H1 (cell line): ENCODE data around the gene ASS1. TPM values are rescaled to one million over a fixed set of nuclear protein-coding genes. Genes with fewer than 3 reads are reported as not detected.

Experiments used
- ASH2L ChIP-seq: fragments of 200-600, 300-600 bp; sonication (generic); IDR thresholded peaks from one replicate; pipeline ENCODE4 v1.7.1; 2017; ENCODE audit warnings: low read length
- CHD2 ChIP-seq: IDR thresholded peaks from 2 replicates; pipeline ENCODE4 v1.6.1; 2012; ENCODE audit warnings: low read length, improper control_type of control experiment
- CREB1 ChIP-seq: IDR thresholded peaks from 2 replicates; pipeline ENCODE4 v1.6.1; 2012; ENCODE audit warnings: inconsistent platforms
- KDM1A ChIP-seq: fragments of 200-600, 300-600 bp; sonication (generic); IDR thresholded peaks from 2 replicates; pipeline ENCODE4 v1.7.1; 2016; ENCODE audit warnings: mild to moderate bottlenecking, low read length, borderline replicate concordance
- NRF1 ChIP-seq: IDR thresholded peaks from 2 replicates; pipeline ENCODE4 v1.6.1; 2011; ENCODE audit warnings: mild to moderate bottlenecking, low read depth, low read length, improper control_type of control experiment
- SIN3A ChIP-seq, 2 experiments: IDR thresholded peaks in 1 of 2; conservative IDR thresholded peaks in 1 of 2; 2 replicates each; pipeline ENCODE4 v1.6.1; 2011 to 2012; ENCODE audit warnings: low read length in 2 of 2, improper control_type of control experiment in 1 of 2, low read depth in 1 of 2, mild to moderate bottlenecking in 1 of 2
- SP2 ChIP-seq: IDR thresholded peaks from 2 replicates; pipeline ENCODE4 v1.6.1; 2012; ENCODE audit warnings: mild to moderate bottlenecking, low read length, inconsistent platforms
- polyA plus RNA-seq, 7 experiments: library from polyadenylated mRNA; depleted of rRNA in 3 of 7; stranded (reverse) in 5 of 7; unstranded in 2 of 7; fragments of >200 nt in 5 of 7; fragments of 200-250 nt in 2 of 7; gene quantifications; 1 replicate in 5 of 7; 2 replicates in 1 of 7; 4 replicates in 1 of 7; pipeline versions ENCODE4 v1.2.1 to v1.2.3, GENCODE V29; 2011 to 2013; ENCODE audit warnings: missing spikeins in 2 of 7, mixed read lengths in 2 of 7
- total RNA-seq: library from RNA; stranded (reverse); fragmentation: NEBNext Ultra II Directional; extraction: Animal tissue kit (Norgen Biotek cat#: 25700); gene quantifications from 2 replicates; pipeline ENCODE4 v1.2.1, GENCODE V29; 2021
- TF ChIP-seq, protein P1 (sequence below): fragments of 300-600 bp; sonication (generic); IDR thresholded peaks from 2 replicates; pipeline ENCODE4 v1.7.1; 2012; ENCODE audit warnings: low read length, moderate library complexity, mild to moderate bottlenecking, inconsistent platforms; ENCODE audit not compliant: insufficient replicate concordance
- TF ChIP-seq, protein P2 (sequence below), 3 experiments: IDR thresholded peaks; 1 replicate in 2 of 3; 2 replicates in 1 of 3; pipeline versions ENCODE4 v1.5.1 to v1.6.1; 2011; ENCODE audit warnings: low read length in 3 of 3, mild to moderate bottlenecking in 3 of 3, inconsistent platforms in 2 of 3, low read depth in 1 of 3, moderate library complexity in 1 of 3; ENCODE audit not compliant: insufficient read depth in 1 of 3; ENCODE audit errors: control extremely low read depth in 1 of 3

ASS1 gene
- total and polyA plus RNA-seq, 2 of the 8 experiments (the other 6 are each of a cell fraction or from before 2014, with no cell fraction given): 108 to 296 TPM

DNA sequence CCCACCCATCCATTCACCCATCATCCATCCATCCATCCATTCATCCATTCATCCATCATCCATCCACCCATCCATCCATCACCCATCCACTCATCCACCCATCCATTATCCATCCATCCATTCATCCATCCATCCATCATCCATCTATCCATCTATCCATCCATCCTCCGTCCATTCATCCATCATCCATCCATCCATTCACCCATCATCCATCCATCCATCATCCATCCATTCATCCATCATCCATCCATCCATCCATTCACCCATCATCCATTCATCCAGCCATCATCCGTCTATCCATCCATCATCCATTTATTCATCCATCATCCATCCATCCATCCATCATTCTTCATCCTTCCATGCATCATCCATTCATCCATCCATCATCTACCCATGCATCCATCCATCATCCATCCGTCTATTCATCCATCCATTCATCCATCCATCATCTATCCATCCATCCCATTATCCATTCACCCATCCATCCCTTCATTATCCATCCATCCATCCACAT is 10.1 kb downstream of the ASS1 start (continued):
- TF ChIP-seq, protein P1, sequence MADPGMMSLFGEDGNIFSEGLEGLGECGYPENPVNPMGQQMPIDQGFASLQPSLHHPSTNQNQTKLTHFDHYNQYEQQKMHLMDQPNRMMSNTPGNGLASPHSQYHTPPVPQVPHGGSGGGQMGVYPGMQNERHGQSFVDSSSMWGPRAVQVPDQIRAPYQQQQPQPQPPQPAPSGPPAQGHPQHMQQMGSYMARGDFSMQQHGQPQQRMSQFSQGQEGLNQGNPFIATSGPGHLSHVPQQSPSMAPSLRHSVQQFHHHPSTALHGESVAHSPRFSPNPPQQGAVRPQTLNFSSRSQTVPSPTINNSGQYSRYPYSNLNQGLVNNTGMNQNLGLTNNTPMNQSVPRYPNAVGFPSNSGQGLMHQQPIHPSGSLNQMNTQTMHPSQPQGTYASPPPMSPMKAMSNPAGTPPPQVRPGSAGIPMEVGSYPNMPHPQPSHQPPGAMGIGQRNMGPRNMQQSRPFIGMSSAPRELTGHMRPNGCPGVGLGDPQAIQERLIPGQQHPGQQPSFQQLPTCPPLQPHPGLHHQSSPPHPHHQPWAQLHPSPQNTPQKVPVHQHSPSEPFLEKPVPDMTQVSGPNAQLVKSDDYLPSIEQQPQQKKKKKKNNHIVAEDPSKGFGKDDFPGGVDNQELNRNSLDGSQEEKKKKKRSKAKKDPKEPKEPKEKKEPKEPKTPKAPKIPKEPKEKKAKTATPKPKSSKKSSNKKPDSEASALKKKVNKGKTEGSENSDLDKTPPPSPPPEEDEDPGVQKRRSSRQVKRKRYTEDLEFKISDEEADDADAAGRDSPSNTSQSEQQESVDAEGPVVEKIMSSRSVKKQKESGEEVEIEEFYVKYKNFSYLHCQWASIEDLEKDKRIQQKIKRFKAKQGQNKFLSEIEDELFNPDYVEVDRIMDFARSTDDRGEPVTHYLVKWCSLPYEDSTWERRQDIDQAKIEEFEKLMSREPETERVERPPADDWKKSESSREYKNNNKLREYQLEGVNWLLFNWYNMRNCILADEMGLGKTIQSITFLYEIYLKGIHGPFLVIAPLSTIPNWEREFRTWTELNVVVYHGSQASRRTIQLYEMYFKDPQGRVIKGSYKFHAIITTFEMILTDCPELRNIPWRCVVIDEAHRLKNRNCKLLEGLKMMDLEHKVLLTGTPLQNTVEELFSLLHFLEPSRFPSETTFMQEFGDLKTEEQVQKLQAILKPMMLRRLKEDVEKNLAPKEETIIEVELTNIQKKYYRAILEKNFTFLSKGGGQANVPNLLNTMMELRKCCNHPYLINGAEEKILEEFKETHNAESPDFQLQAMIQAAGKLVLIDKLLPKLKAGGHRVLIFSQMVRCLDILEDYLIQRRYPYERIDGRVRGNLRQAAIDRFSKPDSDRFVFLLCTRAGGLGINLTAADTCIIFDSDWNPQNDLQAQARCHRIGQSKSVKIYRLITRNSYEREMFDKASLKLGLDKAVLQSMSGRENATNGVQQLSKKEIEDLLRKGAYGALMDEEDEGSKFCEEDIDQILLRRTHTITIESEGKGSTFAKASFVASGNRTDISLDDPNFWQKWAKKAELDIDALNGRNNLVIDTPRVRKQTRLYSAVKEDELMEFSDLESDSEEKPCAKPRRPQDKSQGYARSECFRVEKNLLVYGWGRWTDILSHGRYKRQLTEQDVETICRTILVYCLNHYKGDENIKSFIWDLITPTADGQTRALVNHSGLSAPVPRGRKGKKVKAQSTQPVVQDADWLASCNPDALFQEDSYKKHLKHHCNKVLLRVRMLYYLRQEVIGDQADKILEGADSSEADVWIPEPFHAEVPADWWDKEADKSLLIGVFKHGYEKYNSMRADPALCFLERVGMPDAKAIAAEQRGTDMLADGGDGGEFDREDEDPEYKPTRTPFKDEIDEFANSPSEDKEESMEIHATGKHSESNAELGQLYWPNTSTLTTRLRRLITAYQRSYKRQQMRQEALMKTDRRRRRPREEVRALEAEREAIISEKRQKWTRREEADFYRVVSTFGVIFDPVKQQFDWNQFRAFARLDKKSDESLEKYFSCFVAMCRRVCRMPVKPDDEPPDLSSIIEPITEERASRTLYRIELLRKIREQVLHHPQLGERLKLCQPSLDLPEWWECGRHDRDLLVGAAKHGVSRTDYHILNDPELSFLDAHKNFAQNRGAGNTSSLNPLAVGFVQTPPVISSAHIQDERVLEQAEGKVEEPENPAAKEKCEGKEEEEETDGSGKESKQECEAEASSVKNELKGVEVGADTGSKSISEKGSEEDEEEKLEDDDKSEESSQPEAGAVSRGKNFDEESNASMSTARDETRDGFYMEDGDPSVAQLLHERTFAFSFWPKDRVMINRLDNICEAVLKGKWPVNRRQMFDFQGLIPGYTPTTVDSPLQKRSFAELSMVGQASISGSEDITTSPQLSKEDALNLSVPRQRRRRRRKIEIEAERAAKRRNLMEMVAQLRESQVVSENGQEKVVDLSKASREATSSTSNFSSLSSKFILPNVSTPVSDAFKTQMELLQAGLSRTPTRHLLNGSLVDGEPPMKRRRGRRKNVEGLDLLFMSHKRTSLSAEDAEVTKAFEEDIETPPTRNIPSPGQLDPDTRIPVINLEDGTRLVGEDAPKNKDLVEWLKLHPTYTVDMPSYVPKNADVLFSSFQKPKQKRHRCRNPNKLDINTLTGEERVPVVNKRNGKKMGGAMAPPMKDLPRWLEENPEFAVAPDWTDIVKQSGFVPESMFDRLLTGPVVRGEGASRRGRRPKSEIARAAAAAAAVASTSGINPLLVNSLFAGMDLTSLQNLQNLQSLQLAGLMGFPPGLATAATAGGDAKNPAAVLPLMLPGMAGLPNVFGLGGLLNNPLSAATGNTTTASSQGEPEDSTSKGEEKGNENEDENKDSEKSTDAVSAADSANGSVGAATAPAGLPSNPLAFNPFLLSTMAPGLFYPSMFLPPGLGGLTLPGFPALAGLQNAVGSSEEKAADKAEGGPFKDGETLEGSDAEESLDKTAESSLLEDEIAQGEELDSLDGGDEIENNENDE: no peak
- TF ChIP-seq, protein P2, sequence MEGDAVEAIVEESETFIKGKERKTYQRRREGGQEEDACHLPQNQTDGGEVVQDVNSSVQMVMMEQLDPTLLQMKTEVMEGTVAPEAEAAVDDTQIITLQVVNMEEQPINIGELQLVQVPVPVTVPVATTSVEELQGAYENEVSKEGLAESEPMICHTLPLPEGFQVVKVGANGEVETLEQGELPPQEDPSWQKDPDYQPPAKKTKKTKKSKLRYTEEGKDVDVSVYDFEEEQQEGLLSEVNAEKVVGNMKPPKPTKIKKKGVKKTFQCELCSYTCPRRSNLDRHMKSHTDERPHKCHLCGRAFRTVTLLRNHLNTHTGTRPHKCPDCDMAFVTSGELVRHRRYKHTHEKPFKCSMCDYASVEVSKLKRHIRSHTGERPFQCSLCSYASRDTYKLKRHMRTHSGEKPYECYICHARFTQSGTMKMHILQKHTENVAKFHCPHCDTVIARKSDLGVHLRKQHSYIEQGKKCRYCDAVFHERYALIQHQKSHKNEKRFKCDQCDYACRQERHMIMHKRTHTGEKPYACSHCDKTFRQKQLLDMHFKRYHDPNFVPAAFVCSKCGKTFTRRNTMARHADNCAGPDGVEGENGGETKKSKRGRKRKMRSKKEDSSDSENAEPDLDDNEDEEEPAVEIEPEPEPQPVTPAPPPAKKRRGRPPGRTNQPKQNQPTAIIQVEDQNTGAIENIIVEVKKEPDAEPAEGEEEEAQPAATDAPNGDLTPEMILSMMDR (IDR thresholded peaks at IDR 0.05; ENCODE audit: control extremely low read depth in 1 of 3, insufficient read depth in 1 of 3, low read depth in 1 of 3, low read length in 3 of 3): no peak
- TF ChIP-seq ASH2L (no peak), NRF1 (no peak), SP2 (no peak), CHD2 (no peak), CREB1 (no peak), KDM1A (no peak), SIN3A (conservative IDR thresholded peaks at IDR 0.05 in 1 of 2, IDR thresholded peaks at IDR 0.05 in 1 of 2; ENCODE audit: low read depth in 1 of 2, low read length in 2 of 2) (no peak)
- TF ChIP-seq, all 59 proteins: peak for 0
